T47D (cell line): ENCODE results near the gene HS3ST3A1.

Experiments
- DNase-seq, 2 experiments: peaks; one replicate each; pipeline versions ENCODE4 v3.0.0 to v3.0.0-alpha.2; 2011 to 2012; ENCODE audit warnings: low read depth in 1 of 2, low spot score in 1 of 2
- JUND ChIP-seq: IDR thresholded peaks from 2 replicates; pipeline ENCODE4 v1.6.1; 2012; ENCODE audit warnings: low read depth
- in situ Hi-C: cut with HindIII; loops from 2 replicates; pipeline ENCODE4 v1.10.0; 2016; ENCODE audit warnings: low sequenced_read_pairs, low pct_unique_long_range_greater_than_20kb

HS3ST3A1 gene

DNA sequence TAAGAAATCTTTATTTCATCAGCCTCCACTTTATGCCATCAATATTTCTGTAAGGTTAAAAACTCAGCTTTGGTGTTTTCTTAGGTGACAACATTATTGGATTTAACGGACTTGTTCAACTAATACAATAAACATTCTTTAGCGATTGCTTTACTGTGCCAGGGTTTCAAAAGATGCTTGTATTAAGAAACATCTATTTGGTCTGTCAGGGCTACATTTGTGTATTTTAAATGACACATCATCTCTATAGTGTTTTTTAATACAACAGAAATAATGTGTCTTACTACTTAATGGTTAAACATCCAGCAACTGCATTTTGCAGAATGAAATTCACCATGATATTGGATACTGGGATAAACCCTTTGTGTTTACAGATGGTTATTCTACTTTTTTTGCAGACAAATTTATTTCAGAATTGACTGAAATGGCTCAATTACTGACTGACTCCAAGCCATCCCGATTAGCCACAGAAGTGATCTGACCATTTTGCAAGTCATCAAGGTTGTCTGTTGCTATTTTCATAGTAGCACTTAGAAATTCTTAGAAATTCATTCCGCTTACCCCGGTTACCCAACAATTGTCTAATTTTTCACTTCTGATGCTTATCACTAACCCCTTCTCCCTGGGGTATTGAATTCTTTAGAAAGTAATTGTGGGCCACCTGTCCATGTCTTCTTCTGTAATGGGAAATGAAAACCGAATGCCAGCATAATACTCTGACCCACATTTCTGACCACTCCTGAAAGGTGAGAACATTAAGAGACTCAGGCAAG lies 63.7 kb downstream of the HS3ST3A1 start:
- in situ Hi-C loops: no loop called here
- no peak for TF ChIP-seq JUND
- no peak for DNase-seq

DNA sequence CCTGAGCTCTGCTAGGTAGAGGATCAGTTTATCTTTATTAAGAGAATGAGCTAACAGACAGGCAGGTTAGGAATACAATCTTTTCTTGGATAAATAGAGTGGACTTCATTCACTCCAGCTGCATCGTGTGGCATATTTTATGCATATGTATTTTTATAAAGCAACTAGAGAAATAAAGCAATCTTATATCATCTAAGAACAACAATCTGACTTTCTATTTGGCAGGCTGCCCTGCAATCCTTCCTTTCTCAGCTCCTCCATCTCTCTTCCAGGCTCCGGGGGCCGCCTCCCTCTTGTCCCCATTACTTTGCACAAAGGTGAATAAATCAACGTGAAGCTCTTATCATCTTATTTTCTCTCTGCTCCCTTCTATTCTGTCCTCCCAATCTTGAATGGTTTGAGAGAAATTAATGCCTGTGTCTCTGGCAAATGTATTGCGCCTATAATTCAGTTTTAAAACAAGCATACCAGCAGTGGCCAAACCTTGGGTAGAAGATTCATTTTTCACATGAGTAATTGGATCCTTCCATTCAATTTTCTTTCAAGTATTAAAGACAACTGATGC lies 64.5 kb downstream of the HS3ST3A1 start:
- TF ChIP-seq JUND: no peak
- in situ Hi-C loops: no loop called here
- no peak for DNase-seq

DNA sequence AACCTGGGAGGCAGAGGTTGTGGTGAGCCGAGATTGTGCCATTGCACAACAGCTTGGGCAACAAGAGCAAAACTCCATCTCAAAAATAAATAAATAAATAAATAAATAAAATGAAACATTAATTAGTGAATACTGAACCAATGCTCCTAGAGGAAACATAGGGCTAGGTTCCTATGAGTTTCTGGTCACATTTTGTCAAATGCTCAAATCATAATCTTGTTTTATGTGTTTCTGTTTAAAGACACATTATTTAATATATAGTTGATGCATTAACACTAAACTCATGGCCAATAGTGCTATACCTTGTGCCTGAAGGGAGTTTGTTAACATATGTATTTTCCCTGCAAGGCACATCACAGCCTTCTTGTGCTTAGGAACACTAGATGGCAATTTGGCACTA lies 66.8 kb downstream of the HS3ST3A1 start:
- TF ChIP-seq JUND: no peak
- in situ Hi-C loops: no loop called here
- no peak for DNase-seq

DNA sequence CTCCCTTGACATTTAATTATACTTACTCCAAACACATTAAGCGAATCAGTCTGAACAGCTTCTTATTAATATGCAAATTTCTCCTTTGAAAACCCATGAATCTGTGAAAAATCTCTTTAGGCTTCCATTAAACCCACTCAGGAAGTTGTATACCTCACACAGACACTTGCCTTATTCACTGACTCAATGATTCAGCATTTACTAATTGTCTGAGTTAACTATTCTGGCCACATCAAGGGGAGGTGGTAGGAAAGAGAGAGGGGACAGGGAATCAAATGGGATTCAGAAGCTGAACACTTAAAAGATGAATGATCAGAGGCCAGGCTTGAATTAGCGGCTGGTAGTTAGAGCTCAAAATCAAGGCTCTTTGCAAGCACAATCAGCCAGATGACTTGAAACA lies 70.0 kb downstream of the HS3ST3A1 start:
- in situ Hi-C loops: no loop called here

DNA sequence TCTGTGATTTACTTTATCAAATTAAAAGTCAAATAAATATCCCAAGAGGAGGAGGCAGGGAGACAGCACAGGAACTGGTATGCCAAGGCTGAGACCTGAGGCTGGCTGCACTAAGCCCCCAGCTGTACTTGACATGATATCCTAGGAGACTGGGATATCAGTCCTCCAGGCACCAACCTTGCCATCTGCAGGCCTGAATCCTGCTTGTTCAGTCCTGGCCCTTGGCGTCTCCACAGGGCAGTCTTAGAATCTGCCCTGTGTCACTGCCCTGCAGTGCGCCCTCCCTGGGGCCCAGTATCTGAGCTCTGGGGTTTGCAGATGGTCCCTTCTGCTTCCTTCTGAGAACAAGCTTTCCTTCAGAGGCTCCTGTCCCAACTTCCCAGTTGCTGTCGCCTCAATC lies 75.9 kb downstream of the HS3ST3A1 start:
- TF ChIP-seq JUND: no peak
- in situ Hi-C loops: no loop called here
- DNase-seq: no peak

More for the DNA sequence above, 70.0 kb downstream of the HS3ST3A1 start:
- no peak for TF ChIP-seq JUND
- no peak for DNase-seq

DNA sequence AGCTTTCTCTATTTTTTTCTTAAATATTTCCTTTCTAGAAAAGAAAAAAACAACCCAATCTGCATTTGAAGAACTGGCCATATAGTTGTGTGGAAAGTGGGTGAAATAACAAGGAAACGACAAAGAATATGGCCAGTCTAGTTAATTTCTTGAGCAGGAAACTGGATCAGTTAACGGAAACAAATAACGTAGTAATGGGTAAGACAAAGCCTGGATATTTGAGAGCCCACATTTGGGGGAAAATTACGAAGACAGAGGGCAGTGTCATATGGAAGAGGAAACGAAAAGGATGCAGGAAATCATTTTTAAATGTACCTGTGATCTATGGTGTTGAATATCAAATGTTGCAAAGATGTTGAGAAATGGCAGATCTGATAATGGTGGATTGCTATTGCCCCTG lies 78.6 kb downstream of the HS3ST3A1 start:
- no peak for DNase-seq
- in situ Hi-C loops: no loop called here
- no peak for TF ChIP-seq JUND

DNA sequence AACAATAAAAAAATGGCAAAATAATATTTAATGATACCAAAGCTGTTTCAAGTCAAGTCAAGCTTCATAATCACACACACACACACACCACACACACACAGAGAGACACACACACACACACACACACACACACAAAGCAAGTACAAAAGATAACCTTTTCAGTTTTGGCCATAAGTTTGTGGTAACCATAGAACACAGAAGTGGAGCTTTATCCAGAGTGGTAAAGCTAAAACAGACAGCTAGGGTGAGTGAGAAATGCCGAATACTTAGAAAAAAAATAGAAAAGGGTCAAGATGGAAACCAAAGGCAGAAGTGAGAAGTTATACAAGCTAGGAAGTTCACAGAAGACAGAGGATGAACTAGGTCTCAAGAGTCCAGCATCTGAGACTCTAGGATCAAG lies 79.0 kb downstream of the HS3ST3A1 start:
- in situ Hi-C loops: no loop called here
- TF ChIP-seq JUND: no peak
- DNase-seq: no peak

DNA sequence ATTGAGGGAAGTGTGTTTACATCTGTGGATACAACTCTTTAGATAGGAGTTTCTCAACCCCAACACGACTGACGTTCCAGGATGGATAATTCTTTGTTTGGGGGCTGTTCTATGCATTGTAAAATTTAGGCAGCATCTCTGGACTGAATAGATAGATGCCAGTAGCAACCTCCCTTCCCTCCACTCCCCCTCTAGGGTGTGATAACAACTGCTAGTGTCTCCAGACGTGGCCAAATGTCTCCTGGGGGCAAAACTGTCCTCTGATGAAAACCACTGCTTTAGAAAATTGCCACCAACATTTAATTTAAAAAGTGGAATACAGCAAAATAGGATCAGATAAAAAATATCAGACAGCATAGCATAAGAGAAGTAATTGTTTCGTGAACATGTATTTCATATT lies 79.9 kb downstream of the HS3ST3A1 start:
- TF ChIP-seq JUND: no peak
- in situ Hi-C loops: no loop called here
- DNase-seq: no peak

DNA sequence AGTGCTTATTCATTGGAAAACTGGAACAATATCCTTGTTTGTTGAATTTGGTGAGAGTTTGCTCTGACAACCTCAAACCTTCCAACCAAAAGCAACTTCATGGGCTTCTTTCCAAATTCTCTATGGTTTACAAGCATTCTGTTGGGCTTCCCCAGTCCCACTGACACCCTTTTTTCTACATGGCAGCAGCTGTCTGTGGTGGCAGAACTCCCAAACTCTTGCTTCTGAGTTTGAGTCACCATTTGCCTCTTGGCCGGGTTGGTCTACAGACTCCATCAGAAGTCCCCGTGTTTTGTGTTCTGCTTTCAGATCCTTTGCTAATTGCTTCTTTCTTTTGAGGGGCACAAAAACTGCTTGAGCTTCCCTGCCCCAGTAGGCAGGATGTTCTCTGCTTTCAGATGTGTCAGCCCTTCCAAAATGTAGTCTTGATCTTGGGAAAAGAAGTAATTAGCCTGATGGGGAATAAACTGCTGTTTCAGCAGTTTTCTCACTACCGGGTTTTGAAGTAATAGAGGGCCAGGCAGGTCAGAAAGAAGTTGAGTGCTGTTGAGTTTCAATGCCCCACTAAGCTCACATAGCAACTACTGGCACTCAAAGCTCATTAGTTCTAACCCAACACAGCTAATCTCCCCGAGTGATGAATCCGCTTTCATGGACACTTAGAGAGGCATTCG lies 80.7 kb downstream of the HS3ST3A1 start:
- TF ChIP-seq JUND: no peak
- no peak for DNase-seq
- in situ Hi-C loops: no loop called here

DNA sequence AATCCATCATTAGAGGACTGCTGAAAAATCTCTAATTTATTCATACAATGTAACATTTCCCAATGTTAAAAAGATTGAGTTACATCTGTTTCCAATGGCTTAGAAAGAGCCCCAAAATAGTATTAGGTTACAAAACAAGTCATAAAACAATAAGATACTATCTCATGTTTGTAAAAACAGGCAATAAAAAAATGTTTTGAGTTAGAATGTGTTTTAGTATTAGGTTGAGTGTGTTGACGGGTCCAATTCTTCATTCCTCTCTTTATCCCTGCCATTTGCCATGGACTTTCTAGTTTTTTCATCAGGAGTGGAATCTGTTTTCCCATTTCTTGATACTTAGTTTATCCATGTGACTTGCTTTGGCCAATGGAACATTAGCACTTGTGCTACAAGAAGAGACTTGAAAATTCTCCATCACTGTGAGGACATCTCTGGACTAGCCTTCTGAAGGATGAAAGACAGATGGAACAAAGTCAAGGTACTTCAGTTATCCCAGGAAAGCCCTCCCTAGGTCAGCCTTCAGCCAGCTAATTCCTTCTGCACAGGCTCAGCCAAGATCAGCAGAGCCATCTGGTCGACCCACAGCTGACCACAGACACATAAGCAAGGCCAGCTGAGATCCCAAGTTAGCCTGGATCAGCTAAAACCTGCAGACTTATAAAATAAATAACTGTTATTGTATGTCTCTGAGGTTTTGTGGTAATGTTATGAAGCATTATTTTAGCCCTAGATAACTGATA lies 83.3 kb downstream of the HS3ST3A1 start:
- DNase-seq: no peak
- no peak for TF ChIP-seq JUND
- in situ Hi-C loops: no loop called here

DNA sequence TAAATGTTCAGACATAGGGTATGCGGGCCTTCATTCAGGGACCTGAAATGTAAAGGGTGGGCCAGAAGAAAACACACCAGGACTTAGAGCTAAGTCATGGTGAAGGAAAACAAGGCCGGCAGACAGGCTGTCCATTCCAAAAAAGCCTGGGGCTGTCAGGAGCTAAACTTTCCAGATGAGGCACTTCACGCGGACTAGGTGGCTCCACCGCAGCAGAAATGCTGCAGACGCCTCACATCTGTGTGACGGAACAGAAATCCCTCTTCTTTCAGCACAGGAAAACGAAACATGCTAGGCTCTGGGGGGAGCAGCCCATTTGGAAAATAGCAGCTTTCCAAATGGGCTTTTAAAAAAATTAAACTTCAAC lies 88.7 kb downstream of the HS3ST3A1 start:
- in situ Hi-C loops: no loop called here
- TF ChIP-seq JUND: no peak
- DNase-seq: peak in 1 of 2 experiments; percentile 16

DNA sequence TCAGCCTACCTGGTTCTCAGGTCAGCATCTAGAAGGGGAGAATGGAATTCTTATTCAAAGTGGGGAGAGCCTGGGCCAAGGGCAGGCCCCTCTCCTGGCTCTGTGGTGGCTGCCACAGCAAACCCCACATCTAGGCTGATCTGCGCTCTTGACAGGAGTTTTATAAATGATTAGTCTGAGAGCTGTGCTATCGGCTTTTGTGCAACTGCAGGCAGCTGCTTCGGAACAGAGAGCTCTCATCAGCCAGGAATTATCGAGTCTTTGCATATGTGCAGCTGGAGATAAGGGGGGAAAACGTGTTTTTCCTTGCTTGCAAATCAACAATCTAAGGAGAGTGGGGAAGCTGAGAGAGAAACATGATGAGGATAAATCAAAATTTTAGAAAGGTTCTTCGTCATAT lies 91.7 kb downstream of the HS3ST3A1 start:
- TF ChIP-seq JUND: no peak
- in situ Hi-C loops: no loop called here
- DNase-seq: no peak

DNA sequence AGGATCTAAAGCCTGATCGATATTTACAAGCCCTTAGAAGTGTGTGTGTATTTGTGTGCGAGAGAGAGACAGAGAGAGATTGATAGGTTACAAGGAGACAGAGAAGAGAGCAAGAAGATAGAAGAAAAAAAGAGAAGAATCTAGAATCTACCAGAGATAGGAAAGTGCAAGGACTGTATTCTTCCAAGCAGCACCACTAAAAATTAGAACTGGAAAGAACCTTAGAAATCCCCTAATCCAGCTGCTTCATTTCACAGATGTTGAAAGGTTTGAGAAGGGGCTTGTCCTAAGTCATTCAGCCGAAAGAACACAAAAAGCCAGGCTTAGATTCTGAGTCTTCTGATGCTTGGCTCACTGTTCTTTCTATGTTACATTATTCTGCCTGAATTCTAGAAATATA lies 92.2 kb downstream of the HS3ST3A1 start:
- in situ Hi-C loops: no loop called here
- no peak for DNase-seq
- TF ChIP-seq JUND: no peak
